Epithelial cell of esophagus (primary cell): ENCODE results near the gene OVCH2.

Experiments used
- DNase-seq: peaks from one replicate; pipeline ENCODE4 v3.0.0; 2010; ENCODE audit warnings: low read depth
- H3K4me3 ChIP-seq: 2 replicates; pipeline ENCODE4 v1.5.1; 2011; ENCODE audit warnings: mild to moderate bottlenecking, low read length, control low read depth
- CTCF ChIP-seq: IDR thresholded peaks from 2 replicates; pipeline ENCODE4 v1.5.1; 2011; ENCODE audit warnings: low read depth, mild to moderate bottlenecking, low read length, control low read depth, inconsistent platforms; ENCODE audit not compliant: insufficient read depth; ENCODE audit errors: missing control alignments

OVCH2 gene

GRCh38 chr11:7654195-7654705 lies 52.0 kb downstream of the OVCH2 start:
- H3K4me3 ChIP-seq, result no peak overlapping the region
- no peak for DNase-seq
- TF ChIP-seq CTCF, result no peak

- no peak overlapping the region for H3K4me3 ChIP-seq
- no peak for TF ChIP-seq CTCF
- DNase-seq, result no peak
Measured at GRCh38 chr11:7651700-7652099, 54.6 kb downstream of the OVCH2 start.

- DNase-seq, result no peak
- no peak for TF ChIP-seq CTCF
- no peak overlapping the region for H3K4me3 ChIP-seq
Measured at GRCh38 chr11:7651140-7651551, 55.1 kb downstream of the OVCH2 start.

GRCh38 chr11:7648264-7648663 lies 58.0 kb downstream of the OVCH2 start:
- TF ChIP-seq CTCF, result no peak
- DNase-seq, result no peak
- no peak overlapping the region for H3K4me3 ChIP-seq

GRCh38 chr11:7646866-7647265 lies 59.4 kb downstream of the OVCH2 start:
- DNase-seq, result no peak
- no peak overlapping the region for H3K4me3 ChIP-seq
- TF ChIP-seq CTCF, result no peak

GRCh38 chr11:7645206-7645605 lies 61.1 kb downstream of the OVCH2 start:
- no peak for TF ChIP-seq CTCF
- no peak overlapping the region for H3K4me3 ChIP-seq
- no peak for DNase-seq

GRCh38 chr11:7643314-7643713 lies 63.0 kb downstream of the OVCH2 start:
- no peak overlapping the region for H3K4me3 ChIP-seq
- no peak for DNase-seq
- TF ChIP-seq CTCF, result no peak
